Measurements from ENCODE around the gene PRSS3.
"Not testable (repeated sequence)": the region's sequence is repeated elsewhere in the genome, so short reads cannot be mapped to it uniquely, and the experiment has no call there.

The PRSS3 gene

DNA sequence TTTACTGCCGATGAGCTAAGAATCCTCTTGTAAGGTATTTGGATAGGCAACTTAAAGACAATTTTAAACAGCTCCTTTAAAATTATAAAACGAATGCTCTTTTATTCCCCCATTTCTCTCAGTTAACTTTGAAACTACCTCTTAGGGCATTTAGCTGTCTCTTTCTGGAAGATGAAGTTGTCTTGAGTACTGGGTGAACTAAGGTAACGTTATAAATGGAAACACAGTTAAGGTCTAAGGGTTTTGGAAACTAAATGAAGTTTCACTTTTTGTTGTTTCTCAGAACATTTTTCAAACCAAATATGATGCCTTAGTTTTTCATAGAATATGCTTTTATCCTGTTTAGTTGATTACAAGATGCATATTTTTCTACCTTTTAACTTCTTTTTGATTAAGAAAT lies 28.4 kb downstream of the PRSS3 start:
- 0 out of 2 replicates have a peak, but pooled peaks cover 3% of the 10 kb centered on the region for H3K36me3 ChIP-seq (ENCODE audit: insufficient read depth, low read depth, low read length)
- no peaks in the 10 kb centered on the region for H3K9me3 ChIP-seq (ENCODE audit: insufficient read depth, low read depth, low read length)
- H3K9ac ChIP-seq (ENCODE audit: low read depth, low read length), result no peak overlapping the region
- H3K27ac ChIP-seq (ENCODE audit: low read length), result no peak overlapping the region
- no peak overlapping the region for H3K4me3 ChIP-seq (ENCODE audit: low read length)
- H3K27me3 ChIP-seq (ENCODE audit: insufficient read depth, low read length), result no peaks in the 10 kb centered on the region
- H3K4me1 ChIP-seq (ENCODE audit: insufficient read depth, low read length), result peaks cover 8% of the 10 kb centered on the region; the same call in 1 of the 2 replicates

GRCh38 chr9:33827285-33827684 lies 31.9 kb downstream of the PRSS3 start:
- H3K27me3 ChIP-seq (ENCODE audit: insufficient read depth, low read length); H3K4me1 ChIP-seq (ENCODE audit: insufficient read depth, low read length); H3K9ac ChIP-seq (ENCODE audit: low read depth, low read length); H3K9me3 ChIP-seq (ENCODE audit: insufficient read depth, low read depth, low read length); H3K4me3 ChIP-seq (ENCODE audit: low read length); H3K36me3 ChIP-seq (ENCODE audit: insufficient read depth, low read depth, low read length); H3K27ac ChIP-seq (ENCODE audit: low read length): not testable (repeated sequence)

DNA sequence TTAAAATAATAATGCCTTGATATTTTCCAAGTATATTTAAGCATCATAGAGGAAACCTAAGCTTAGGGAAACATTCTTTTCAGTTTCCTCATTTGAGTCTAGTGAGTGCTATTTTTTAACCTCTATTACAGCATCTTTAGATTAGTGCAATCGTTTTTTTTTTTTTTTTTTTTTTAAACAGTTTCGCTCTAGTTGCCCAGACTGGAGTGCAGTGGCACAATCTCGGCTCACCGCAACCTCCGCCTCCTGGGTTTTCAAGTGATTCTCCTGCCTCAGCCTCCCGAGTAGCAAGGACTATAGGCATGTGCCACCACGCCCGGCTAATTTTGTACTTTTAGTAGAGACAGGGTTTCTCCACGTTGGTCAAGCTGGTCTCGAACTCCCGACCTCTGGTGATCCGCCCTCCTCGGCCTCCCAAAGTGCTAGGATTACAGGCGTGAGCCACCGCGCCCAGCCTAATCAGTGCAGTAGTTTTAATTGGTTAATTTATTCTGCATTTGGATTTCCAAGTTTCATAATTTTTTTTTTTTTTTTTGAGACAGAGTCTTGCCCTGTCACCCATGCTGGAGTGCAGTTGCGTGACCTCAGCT lies 34.4 kb downstream of the PRSS3 start:
- H3K27ac ChIP-seq (ENCODE audit: low read length); H3K27me3 ChIP-seq (ENCODE audit: insufficient read depth, low read length); H3K9me3 ChIP-seq (ENCODE audit: insufficient read depth, low read depth, low read length); H3K4me3 ChIP-seq (ENCODE audit: low read length); H3K36me3 ChIP-seq (ENCODE audit: insufficient read depth, low read depth, low read length); H3K4me1 ChIP-seq (ENCODE audit: insufficient read depth, low read length); H3K9ac ChIP-seq (ENCODE audit: low read depth, low read length): not testable (repeated sequence)

DNA sequence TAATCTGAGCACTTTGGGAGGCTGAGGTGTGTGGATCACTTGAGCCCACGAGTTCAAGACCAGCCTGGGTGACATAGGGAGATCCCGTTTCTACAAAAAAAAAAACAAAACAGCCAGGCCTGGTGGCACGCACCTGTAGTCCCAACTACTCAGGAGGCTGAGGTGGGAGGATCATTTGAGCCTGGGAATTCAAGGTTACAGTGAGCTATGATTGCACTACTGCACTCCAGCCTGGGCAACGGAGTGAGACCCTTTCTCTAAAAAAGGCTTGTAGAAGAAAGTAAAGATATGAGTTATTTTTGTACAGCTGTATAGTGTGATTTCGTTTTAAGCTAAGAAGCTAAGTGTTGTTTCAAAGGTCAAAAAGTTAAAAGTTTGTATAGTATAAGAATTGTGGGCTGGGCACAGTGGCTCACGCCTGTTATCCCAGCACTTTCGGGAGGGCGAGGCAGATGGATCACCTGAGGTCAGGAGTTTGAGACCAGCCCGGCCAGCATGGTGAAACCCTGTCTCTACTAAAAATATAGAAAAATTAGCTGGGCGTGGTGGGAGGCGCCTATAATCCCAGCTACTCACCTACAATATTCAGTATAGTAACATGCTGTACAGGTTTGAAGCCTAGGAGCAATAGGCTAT lies 40.4 kb downstream of the PRSS3 start:
- no peak overlapping the region for H3K4me3 ChIP-seq (ENCODE audit: low read length)
- H3K27me3 ChIP-seq (ENCODE audit: insufficient read depth, low read length), result no peaks in the 10 kb centered on the region
- H3K9me3 ChIP-seq (ENCODE audit: insufficient read depth, low read depth, low read length), result no peaks in the 10 kb centered on the region
- H3K4me1 ChIP-seq (ENCODE audit: insufficient read depth, low read length), result no peaks in the 10 kb centered on the region
- no peak overlapping the region for H3K27ac ChIP-seq (ENCODE audit: low read length)
- H3K36me3 ChIP-seq (ENCODE audit: insufficient read depth, low read depth, low read length), result no peaks in the 10 kb centered on the region
- H3K9ac ChIP-seq (ENCODE audit: low read depth, low read length), result no peak overlapping the region

DNA sequence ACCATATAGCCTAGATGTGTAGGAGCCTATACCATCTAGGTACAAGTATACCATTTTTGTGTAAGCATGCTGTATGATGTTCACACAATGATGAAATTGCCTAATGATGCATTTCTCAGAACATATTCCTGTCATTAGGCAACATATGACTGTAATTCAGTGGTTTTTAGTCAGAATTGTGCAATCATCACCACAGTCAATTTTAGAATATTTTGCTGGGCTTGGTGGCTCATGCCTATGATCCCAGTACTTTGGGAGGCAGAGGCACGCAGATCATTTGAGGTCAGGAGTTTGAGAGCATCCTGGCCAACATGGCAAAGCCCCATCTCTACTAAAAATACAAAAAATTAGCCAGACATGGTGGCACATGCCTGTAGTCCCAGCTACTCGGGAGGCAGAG lies 40.9 kb downstream of the PRSS3 start:
- H3K4me1 ChIP-seq (ENCODE audit: insufficient read depth, low read length); H3K9me3 ChIP-seq (ENCODE audit: insufficient read depth, low read depth, low read length); H3K9ac ChIP-seq (ENCODE audit: low read depth, low read length); H3K4me3 ChIP-seq (ENCODE audit: low read length); H3K36me3 ChIP-seq (ENCODE audit: insufficient read depth, low read depth, low read length); H3K27ac ChIP-seq (ENCODE audit: low read length); H3K27me3 ChIP-seq (ENCODE audit: insufficient read depth, low read length): not testable (repeated sequence)

DNA sequence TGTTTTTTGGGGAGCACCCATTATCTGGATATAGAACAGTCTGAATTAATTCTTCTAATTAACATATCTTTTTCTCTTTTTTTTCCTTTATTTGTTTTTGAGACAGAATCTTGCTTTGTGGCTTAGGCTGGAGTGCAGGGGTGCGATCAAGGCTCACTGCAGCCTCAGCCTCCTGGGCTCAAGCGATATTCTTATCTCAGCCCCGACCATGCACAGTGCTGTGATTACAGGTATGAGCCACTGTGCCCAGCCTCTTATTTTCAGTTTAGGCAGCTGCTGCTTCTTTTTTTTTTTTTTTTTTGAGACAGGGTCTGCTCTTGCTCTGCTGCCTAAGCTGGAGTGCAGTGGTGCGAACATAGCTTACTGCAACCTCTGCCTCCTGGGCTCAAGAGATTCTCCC lies 41.8 kb downstream of the PRSS3 start:
- no peak overlapping the region for H3K27ac ChIP-seq (ENCODE audit: low read length)

GRCh38 chr9:33840381-33840780 lies 45.0 kb downstream of the PRSS3 start:
- H3K36me3 ChIP-seq (ENCODE audit: insufficient read depth, low read depth, low read length), result no peaks in the 10 kb centered on the region
- no peaks in the 10 kb centered on the region for H3K4me1 ChIP-seq (ENCODE audit: insufficient read depth, low read length)
- no peak overlapping the region for H3K9ac ChIP-seq (ENCODE audit: low read depth, low read length)
- H3K4me3 ChIP-seq (ENCODE audit: low read length), result no peak overlapping the region
- H3K27me3 ChIP-seq (ENCODE audit: insufficient read depth, low read length), result no peaks in the 10 kb centered on the region
- H3K9me3 ChIP-seq (ENCODE audit: insufficient read depth, low read depth, low read length), result no peaks in the 10 kb centered on the region
- no peak overlapping the region for H3K27ac ChIP-seq (ENCODE audit: low read length)

More for the DNA sequence above, 41.8 kb downstream of the PRSS3 start:
- no peaks in the 10 kb centered on the region for H3K9me3 ChIP-seq (ENCODE audit: insufficient read depth, low read depth, low read length)
- H3K36me3 ChIP-seq (ENCODE audit: insufficient read depth, low read depth, low read length), result no peaks in the 10 kb centered on the region
- H3K9ac ChIP-seq (ENCODE audit: low read depth, low read length), result no peak overlapping the region
- H3K27me3 ChIP-seq (ENCODE audit: insufficient read depth, low read length), result no peaks in the 10 kb centered on the region
- no peak overlapping the region for H3K4me3 ChIP-seq (ENCODE audit: low read length)
- no peaks in the 10 kb centered on the region for H3K4me1 ChIP-seq (ENCODE audit: insufficient read depth, low read length)

DNA sequence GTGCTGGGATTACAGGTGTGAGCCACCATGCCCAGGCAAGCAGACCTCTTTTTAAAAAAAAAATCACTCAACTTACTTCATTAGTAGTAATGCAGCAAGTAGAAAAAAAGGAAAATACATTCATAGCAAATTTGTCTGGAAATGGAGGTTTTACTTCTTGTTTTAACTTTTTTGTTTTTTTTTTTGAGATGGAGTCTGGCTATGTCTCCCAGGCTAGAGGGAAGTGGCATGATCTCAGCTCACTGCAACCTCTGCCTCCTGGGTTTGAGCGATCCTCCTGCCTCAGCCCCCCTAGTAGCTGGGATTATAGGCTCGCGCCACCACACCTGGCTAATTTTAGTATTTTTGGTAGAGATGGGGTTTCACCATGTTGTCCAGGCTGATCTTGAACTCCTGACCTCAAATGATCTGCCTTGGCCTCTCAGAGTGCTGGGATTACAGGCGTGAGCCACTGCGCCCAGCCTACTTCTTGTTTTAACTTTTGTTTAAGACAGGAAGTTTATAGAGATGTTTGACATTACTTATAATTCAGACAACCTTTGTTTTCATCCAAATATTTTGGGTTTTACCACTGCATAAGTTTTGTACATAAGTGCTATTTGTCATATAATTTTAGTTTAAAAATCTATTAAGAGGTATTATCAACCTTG lies 48.1 kb downstream of the PRSS3 start:
- no peak overlapping the region for H3K27ac ChIP-seq (ENCODE audit: low read length)
- no peaks in the 10 kb centered on the region for H3K4me1 ChIP-seq (ENCODE audit: insufficient read depth, low read length)
- no peaks in the 10 kb centered on the region for H3K36me3 ChIP-seq (ENCODE audit: insufficient read depth, low read depth, low read length)
- H3K27me3 ChIP-seq (ENCODE audit: insufficient read depth, low read length), result no peaks in the 10 kb centered on the region
- no peaks in the 10 kb centered on the region for H3K9me3 ChIP-seq (ENCODE audit: insufficient read depth, low read depth, low read length)
- H3K9ac ChIP-seq (ENCODE audit: low read depth, low read length), result no peak overlapping the region
- no peak overlapping the region for H3K4me3 ChIP-seq (ENCODE audit: low read length)

- Histone ChIP-seq H3K4me3 (ENCODE audit: low read length) (no peak overlapping the region), H3K4me1 (ENCODE audit: insufficient read depth, low read length) (no peaks in the 10 kb centered on the region), H3K9me3 (ENCODE audit: insufficient read depth, low read depth, low read length) (no peaks in the 10 kb centered on the region), H3K27ac (ENCODE audit: low read length) (no peak overlapping the region), H3K36me3 (ENCODE audit: insufficient read depth, low read depth, low read length) (no peaks in the 10 kb centered on the region), H3K9ac (ENCODE audit: low read depth, low read length) (no peak overlapping the region), H3K27me3 (ENCODE audit: insufficient read depth, low read length) (no peaks in the 10 kb centered on the region)
These were observed 50.9 kb downstream of the PRSS3 start for GRCh38 chr9:33846231-33846630.

DNA sequence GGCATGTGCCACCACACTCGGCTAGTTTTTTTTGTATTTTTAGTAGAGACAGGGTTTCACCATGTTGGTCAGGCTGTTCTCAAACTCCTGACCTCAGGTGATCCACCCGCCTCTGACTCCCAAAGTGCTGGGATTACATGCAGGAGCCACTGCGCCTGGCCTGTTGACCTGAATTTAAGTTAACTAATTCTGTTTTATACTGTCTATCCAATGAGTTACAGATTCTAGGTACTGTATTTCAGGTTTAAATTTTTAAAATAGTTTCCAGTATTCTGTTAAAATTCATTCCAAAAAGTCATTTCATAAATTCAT lies 52.5 kb downstream of the PRSS3 start:
- not testable (repeated sequence) for H3K36me3 ChIP-seq (ENCODE audit: insufficient read depth, low read depth, low read length); H3K27ac ChIP-seq (ENCODE audit: low read length); H3K9ac ChIP-seq (ENCODE audit: low read depth, low read length); H3K9me3 ChIP-seq (ENCODE audit: insufficient read depth, low read depth, low read length); H3K4me1 ChIP-seq (ENCODE audit: insufficient read depth, low read length); H3K4me3 ChIP-seq (ENCODE audit: low read length); H3K27me3 ChIP-seq (ENCODE audit: insufficient read depth, low read length)
